ENCODE measurements around the gene EMC1.
A peak's percentile ranks its signal among the peaks of the same experiment; 100 is the strongest.
"Not testable (repeated sequence)": the region's sequence is repeated elsewhere in the genome, so short reads cannot be mapped to it uniquely, and the experiment has no call there.

Gene EMC1

DNA sequence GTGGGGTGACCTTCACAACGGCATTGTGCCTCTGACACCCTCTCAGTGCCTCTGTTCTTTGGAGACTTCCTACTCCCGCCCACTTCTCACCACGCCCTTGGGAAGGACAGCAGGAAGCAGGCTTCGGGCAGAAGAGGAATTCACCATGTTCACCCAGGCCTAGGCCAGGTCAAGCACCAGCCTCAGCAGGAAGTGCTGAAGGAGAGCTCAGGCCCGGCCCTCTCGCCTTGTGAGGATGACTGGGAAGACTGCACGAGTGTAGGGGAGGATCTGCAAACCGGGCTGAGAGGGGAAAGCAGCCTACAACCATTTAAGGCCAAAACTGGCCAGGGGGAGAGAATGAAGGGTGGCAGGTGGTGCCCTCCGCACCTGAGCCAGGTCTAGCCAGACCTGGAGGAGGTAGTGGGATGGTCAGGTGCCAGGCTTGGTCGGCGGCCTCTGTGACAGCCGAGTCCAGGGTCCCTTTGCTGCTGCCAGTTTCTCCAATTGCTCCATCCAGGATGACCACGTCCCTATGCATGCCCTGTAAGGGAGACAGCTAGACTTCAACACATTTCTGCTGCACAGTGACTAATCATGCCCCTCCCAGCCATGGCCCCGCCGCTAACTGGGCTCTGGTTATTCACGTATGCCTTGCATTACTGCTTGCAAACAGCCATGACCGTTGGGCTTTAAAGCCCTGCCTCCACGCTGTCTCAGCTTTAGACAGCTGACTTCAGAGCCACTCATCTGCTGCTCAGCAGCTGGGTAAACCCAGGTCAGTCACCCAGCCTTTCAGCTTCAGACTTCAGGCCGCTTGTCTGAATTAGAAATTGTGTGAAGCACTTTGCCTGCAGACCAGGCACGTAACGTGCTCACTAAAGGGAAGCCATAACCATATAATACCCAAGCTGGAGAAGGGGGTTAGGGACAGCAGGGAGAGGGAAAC lies 9.2 kb upstream of the EMC1 start:
- no peak for DNase-seq

DNA sequence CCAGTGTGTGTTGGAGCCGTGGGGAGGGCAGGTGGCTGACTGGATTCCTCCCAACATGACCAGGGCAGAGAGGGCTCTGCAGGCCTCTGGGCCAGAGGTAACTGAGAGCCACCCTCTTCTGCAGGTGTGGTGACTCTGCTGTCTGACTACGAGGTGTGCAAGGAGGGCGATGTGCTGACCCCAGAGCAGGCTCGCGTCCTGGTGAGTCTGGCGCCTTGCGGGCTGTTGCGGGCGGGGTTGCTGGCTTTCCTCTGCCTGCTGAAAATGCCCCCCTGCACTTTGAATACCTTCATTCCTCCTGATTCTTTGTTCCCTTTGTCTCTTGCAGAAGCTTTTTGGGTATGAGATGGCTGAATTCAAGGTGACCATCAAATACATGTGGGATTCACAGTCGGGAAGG lies 7.0 kb upstream of the EMC1 start:
- no peak for DNase-seq

DNA sequence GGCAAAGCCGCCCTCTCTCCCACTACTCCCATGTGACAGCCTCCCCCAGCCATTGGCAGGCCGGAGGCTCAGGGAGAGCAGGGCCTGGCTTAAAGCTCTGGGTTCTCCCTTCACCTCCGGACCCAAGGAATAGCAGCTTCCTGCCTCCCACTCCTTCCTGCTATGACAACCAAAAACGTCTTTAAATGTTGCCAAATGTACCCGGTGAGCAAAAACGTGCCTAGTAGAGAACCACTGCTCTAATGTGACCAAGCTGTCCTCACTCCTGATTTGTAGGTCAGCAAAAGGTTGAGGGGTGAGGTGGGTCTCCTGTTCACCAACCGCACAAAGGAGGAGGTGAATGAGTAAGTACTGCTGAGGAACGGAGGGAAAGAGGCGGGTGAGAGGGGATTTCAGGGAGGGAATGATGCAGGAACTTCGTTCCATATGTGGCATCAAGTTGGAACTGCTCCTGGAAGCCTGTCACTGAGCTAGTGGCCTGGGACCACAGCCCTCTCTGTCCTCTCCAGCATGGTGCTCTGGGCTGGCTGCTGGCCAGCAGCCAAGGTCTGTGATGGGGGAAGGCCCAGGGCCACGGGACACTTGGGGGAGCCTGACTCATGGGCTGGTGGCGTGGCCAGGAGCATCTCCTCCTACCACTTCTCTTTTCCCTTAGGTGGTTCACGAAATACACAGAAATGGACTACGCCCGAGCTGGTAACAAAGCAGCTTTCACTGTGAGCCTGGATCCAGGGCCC lies 6.0 kb upstream of the EMC1 start:
- DNase-seq = no peak

DNA sequence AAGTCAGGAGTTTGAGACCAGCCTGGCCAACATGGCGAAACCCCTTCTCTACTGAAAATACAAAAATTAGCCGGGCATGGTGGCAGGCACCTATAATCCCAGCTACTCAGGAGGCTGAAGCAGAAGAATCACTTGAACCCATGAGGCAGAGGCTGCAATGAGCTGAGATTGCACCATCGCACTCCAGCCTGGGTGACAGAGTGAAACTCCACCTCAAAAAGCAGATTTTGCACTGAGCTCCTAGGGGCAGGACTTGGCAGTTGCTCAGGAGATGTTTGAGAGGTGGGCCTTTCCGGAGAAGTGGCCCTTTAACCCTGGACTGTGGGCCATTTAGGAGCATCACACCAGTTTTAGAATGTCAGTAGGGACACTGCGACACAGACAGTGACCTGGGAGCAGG lies 5.0 kb upstream of the EMC1 start:
- not testable (repeated sequence) for DNase-seq

DNA sequence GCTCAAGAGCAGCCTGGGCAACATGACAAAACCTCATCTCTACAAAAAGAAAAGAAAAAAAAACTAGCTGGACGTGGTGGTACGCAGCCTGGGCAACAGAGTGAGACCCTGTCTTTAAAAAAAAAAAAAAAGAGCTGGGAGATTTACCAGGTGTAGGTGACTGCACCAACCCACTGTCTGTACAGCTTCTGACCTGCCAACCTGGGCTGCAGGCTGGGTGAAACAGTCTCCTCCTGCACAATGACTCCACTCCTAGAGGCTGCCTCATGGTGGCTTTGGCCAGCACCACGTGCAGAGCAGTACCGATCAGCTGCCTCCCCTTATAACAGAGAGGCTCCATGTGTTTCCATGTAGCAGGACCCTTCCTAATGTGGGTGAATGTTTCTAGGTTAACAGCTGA lies 4.0 kb upstream of the EMC1 start:
- DNase-seq = no peak

DNA sequence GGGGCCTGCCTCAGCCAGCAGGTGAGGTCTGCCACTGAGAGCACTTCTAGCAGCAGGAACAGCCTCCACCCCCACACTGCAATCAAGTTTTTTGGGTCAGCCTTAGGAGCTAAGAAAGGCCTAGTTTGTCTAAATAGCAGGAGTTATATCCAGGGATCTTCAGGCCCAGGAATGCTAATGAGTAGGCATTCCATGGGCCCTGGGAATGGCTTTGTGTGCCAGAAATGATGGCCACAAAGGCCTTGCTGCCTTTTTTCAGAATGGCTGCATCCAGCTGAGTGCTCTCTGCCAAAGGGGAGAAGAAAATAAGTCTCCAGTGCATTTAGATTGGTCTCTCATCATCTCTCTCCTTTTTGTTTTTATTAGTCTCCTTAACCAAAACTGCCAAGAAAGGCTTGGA lies 3.1 kb upstream of the EMC1 start:
- DNase-seq = no peak

GRCh38 chr1:19250629-19251304 lies 557 bp downstream of the EMC1 start:
- DNase-seq = no peak

DNA sequence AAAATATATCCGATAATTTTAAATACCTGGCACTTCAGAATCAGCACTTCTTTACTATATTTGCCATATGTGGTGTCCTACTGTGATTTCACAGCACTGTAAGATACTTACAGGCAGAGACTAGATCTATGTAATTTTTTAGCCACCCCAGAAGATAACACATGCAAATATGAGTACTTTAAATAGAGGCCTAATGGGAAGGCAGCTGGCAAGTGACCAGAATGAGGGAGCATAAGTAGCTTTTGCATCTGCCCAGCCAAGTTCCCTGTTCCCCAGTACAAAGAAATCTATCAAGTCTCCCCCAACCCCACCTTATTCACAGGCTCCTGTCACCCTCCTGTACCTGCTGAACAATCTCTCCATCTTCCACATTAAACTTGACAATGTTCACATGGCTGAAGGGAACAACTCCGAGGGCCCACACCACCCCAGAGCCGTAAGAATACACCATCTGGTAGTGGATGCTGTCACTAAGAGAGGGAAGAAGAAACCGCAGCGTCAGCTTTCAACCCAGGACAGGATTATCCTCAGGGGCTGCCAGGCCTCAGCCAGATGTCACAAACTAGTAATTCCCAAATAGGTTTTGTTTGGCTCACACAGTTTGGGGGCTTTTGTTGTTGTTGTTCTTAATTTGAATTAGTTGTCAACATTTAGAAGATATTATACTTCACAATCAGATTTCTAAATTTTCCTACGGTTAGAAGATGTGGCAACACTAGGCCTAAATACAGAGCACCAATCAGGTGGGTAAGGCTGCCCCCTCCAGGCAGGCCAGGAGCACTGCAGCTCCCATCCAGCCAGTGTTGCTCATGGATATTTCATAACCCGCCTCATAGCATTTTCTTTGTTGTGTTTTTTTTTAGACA lies 10.4 kb downstream of the EMC1 start:
- DNase-seq = peak; percentile 60

GRCh38 chr1:19239876-19240275 lies 11.4 kb downstream of the EMC1 start:
- DNase-seq = no peak

GRCh38 chr1:19234224-19234623 lies 17.1 kb downstream of the EMC1 start:
- DNase-seq = no peak

DNA sequence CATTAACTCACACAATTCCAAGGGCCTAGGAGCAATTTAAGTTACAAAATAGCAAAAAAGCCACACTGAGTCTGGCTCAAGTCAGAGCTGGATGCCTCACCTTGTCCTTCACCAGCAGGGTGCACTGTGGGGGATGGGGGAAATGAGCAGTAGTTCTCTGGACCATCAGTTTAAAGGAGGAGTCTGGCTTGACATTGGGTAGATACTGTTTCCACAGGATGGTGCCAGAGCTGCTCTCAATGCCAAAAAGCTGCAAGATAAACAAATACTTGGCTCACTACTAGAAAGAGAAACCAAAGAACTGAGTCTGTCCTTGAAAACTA lies 18.8 kb downstream of the EMC1 start:
- DNase-seq = no peak

DNA sequence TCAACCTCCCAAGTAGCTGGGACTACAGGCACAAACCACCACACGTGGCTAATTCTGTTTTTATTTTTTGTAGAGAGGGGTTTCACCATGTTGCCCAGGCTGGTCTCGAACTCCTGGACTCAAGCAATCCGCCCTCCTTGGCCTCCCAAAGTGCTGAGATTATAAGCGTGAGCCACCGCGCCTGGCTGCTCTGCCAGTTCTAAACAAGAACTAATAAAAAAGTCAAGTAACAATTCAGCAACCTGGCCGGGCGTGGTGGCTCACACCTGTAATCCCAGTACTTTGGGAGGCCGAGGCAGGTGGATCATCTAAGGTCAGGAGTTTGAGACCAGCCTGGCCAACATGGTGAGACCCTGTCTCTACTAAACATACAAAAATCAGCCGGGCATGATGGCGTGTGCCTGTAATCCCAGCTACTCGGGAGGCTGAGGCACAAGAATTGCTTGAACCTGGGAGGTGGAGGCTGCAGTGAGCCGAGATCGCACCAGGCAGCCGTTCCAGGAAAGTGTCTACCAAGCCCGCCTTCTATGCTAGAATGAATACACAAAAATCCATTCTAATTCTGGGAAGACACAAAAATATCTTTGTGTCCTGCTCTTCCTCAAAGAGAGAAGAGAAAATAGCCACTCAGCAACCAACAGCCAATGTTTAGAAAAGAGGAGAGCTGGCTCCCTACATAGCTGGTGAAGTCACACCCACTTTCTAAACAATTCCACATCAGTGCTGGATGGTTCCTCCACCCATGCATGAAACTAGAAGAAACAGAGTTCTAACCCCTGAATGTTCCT lies 19.4 kb downstream of the EMC1 start:
- DNase-seq = not testable (repeated sequence)

GRCh38 chr1:19229828-19230325 lies 21.4 kb downstream of the EMC1 start:
- DNase-seq = no peak

DNA sequence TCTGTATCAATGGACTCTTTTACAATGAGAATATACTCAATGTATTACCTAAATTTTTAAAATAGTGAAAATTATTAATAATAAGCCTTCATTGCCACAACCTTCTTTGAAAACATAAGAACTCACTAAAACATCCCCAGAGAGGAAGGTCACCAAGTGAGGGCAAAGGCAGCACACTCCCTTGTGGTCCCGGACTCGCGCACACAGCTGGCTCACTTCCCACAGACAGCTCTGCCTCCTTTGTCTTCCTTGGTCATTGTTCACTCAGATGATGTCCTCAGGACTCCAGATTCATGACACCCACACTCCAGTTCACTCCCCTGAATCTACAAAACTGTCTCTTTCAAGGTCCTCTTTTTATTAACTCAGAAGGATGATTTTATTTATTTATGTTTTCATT lies 22.1 kb downstream of the EMC1 start:
- no peak for DNase-seq

GRCh38 chr1:19222979-19223824 lies 28.1 kb downstream of the EMC1 start:
- no peak for DNase-seq

DNA sequence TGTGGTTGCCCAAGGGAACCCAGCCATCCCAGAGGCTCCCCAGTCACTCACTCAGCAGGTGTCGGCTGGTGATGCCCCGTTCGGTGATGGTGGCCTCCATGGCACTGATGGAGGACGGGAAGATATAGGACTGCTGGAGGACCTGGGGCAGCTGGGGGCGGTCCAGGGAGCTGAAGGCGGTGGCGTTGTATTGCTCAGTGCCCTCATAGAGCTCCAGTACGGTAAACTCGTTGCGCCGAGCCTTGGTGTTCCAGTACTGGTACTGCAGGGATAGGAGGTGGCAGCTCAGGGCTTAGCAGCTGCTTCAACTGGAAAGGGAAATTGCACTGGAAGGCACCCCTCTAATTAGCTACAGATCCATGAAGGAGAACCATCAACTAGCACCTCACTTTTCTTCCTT lies 28.8 kb downstream of the EMC1 start:
- DNase-seq = no peak

- no peak for DNase-seq
Measured at GRCh38 chr1:19220991-19221390, 30.3 kb downstream of the EMC1 start.

DNA sequence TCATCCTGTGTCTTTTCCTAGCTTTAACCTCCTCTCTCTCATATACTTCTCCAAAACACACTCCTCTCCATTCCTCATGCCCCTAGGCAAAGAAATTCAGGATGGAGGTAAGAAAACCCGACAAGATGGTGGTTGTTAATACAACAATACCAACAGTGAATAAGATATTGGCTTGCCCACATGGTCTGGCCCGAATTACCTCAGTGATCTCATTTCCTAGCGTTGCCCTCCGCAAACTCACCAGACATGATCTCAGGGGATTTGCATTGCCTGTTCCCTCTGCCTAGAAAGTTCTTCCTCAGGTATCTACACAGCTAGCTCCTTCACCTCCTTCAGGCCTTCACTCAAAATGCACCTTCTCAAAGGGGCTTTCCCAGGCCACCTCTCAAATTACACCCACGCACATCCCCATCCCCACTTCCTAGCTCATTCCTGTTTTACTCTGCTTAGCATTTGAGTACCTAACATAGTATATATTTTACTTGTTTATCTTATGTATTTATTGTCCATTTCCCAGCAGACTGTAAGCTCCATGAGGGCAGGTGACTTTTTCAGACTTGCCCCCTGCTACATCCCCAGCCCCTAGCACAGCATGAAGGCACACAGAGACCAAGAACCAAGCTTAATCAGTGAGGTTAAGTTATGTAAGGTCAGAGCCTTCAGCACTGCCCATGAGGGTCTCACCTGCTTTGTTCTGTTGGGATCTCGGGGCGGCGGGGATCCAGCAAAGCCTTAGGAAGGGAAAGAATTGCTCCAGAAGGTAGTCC lies 31.1 kb downstream of the EMC1 start:
- DNase-seq = no peak

DNA sequence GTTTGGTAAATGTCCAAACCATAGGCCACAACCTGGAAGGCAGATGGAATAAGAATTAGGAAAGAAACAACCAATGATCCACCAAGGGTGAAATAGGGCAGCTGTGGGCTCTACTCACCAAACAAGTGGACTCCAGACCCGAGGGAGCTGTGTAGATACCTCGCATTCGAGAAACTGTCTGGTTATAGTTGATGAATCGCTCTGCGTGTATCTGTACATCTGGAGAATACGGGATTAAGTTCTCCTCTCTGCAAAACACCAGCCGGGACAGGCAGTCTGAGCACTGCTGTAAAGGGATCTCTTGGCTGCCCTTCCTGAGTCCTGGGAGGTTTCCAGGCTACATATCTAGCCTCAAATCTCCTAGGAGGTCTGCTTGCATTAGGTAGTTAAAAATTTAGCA lies 31.9 kb downstream of the EMC1 start:
- DNase-seq = no peak

GRCh38 chr1:19216585-19216984 lies 34.7 kb downstream of the EMC1 start:
- DNase-seq = not testable (repeated sequence)
